K562 (cell line): ENCODE data around the gene FAM228A.

ENCODE experiments used
- GABPA ChIP-seq: fragments of 200-800 bp; sonication (Bioruptor generic); conservative IDR thresholded peaks from 2 replicates; pipeline ENCODE4 v1.6.1; 2016; ENCODE audit warnings: low read depth, missing genetic modification characterization, missing compliant biosample characterization
- HEY1 ChIP-seq: fragments of 250-450 bp; sonication (Bioruptor Pico); IDR thresholded peaks from 2 replicates; pipeline ENCODE4 v1.5.0; 2020; ENCODE audit warnings: mild to moderate bottlenecking, moderate library complexity, borderline replicate concordance
- KAT2B ChIP-seq: IDR thresholded peaks from one replicate; pipeline ENCODE4 v1.6.1; 2012; ENCODE audit warnings: low read depth, mild to moderate bottlenecking, control low read depth, inconsistent platforms, low read length, moderate library complexity
- MITF ChIP-seq: IDR thresholded peaks from 2 replicates; pipeline ENCODE4 v1.6.1; 2014; ENCODE audit warnings: antibody characterized with exemption
- TF ChIP-seq, protein P1 (sequence below): sonication (generic); formaldehyde crosslinking; IDR thresholded peaks from 2 replicates; pipeline ENCODE4 v1.9.0; 2022; ENCODE audit warnings: mild to moderate bottlenecking, missing genetic modification reagents

DNA sequence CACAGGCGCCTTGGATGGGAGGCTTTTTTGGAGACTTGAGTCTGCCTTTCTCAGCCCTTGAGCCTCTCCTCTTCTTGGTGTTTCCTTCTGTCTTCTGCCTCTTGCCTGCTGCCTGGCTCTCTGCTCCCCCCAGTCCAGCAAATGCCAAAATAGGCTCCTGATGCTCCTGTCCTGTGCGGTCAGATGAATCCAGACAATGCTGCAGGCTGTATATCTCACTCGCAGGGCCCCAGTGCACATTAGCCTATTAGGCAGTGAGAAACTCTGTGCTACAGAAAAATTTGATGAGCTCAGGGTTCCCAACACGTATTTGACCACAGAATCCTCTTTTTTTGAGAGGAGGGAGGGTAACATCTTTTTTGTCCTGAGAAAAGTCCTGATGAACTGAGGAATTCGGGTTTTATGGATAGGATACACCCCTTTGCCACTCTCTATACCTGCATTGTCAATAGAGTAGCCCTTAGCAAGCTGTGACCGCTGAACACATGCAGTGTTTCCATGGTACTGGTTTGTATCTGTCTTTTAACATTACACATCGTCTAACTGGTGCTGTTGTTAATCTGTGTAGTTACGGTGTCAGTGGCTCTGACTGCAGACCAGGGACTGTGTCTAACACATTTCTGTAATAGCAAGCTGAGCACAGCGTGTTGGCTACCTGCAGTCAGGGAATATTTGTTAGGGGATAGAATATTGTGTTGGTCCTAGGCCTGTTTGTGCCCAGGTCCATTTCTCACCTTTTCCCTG is 50.8 kb downstream of the FAM228A start:
- no peak for TF ChIP-seq GABPA (tag)
- no peak for TF ChIP-seq KAT2B
- no peak for TF ChIP-seq MITF
- TF ChIP-seq, protein P1, sequence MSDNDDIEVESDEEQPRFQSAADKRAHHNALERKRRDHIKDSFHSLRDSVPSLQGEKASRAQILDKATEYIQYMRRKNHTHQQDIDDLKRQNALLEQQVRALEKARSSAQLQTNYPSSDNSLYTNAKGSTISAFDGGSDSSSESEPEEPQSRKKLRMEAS (CRISPR knock-in tag): no peak
- no peak for TF ChIP-seq HEY1 (CRISPR knock-in tag)
